Sigmoid colon (tissue), 4 donors: Measurements from ENCODE around the gene ABCC1.

Source experiments
- CTCF ChIP-seq, 4 experiments: fragments of 450-650 bp in 3 of 4; fragments of 200-600 bp in 1 of 4; IDR thresholded peaks; one replicate each; pipeline ENCODE4 v1.5.1; 2016 to 2019; ENCODE audit warnings: antibody characterized with exemption in 4 of 4, mild to moderate bottlenecking in 3 of 4, moderate library complexity in 2 of 4
- EP300 ChIP-seq, 4 donors: sonication (generic); formaldehyde crosslinking; IDR thresholded peaks; one replicate each; pipeline ENCODE4 v1.6.1; 2017; ENCODE audit warnings: antibody characterized with exemption in 4 of 4

GRCh38 chr16:16101585-16101984, 152.2 kb downstream of the ABCC1 start:
- TF ChIP-seq CTCF (IDR thresholded peaks at IDR 0.05) (no peak), EP300 (IDR thresholded peaks at IDR 0.05) (no peak)
